Lower lobe of right lung (tissue), 2 donors: Measurements from ENCODE around the gene PPP1R17. TPM values are rescaled to one million over a fixed set of nuclear protein-coding genes. Genes with fewer than 3 reads are reported as not detected.
A peak's percentile ranks its signal among the peaks of the same experiment; 100 is the strongest.

ENCODE experiments used
- ATAC-seq, 2 donors: fragments of 200-7000 bp; cut with Tn5 transposase; one replicate each; pipeline ENCODE4 v1.9.1; 2020 to 2022; ENCODE audit warnings: mild to moderate bottlenecking in 2 of 2, moderate library complexity in 2 of 2
- DNase-seq: peaks from one replicate; pipeline ENCODE4 v3.0.0-alpha.2; 2020
- H3K27ac ChIP-seq: fragments of 200-600 bp; one replicate; pipeline ENCODE4 v1.8.0; 2022
- H3K27me3 ChIP-seq: fragments of 200-600 bp; one replicate; pipeline ENCODE4 v1.8.0; 2022; ENCODE audit warnings: low read depth
- H3K36me3 ChIP-seq: fragments of 200-600 bp; one replicate; pipeline ENCODE4 v1.8.0; 2022; ENCODE audit warnings: mild to moderate bottlenecking
- H3K4me1 ChIP-seq: fragments of 200-600 bp; one replicate; pipeline ENCODE4 v1.8.0; 2022
- H3K4me3 ChIP-seq: fragments of 200-600 bp; one replicate; pipeline ENCODE4 v1.8.0; 2022; ENCODE audit warnings: mild to moderate bottlenecking
- H3K9me3 ChIP-seq: fragments of 200-600 bp; one replicate; pipeline ENCODE4 v1.8.0; 2022
- intact Hi-C: fragments of 100-400 bp; cut with DNase I; formaldehyde crosslinking; loops from one replicate; pipeline ENCODE4 v1.11.0; 2022
- total RNA-seq: library from RNA; stranded (reverse); fragmentation: NEBNext Ultra II Directional; extraction: Animal tissue kit (Norgen Biotek cat#: 25700); gene quantifications from one replicate; pipeline ENCODE4 v1.2.1, GENCODE V29; 2021
- TF ChIP-seq, protein P1 (sequence below): fragments of 200-600 bp; IDR thresholded peaks from one replicate; pipeline ENCODE4 v1.8.0; 2022; ENCODE audit warnings: antibody characterized with exemption, mild to moderate bottlenecking
- donor health status: DM: no; HTN: yes; CAD: no; lungs with severe emphysema.

Gene PPP1R17
- total RNA-seq, 1 donor from 2014 or later: not detected

DNA sequence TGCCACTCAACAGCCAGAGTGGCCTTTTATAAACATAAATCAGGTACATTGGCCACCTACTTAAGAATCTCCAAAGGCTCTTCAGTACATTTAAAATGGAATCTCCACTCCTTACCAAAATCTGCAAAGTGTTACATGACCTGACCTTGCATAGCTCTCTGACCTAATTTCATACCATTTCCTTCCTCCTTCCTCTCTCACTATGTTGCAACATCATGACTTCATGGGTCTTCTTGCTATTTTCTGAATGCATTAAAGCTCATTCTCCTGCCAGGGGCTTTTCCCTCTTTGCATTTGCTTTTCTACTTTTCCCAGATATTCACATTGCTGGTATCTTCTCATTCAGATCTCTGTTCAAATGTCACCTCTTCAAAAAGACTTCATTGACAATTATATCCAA, 22.1 kb upstream of the PPP1R17 start:
- H3K36me3 ChIP-seq: no peaks in the 10 kb centered on the region
- no peaks in the 10 kb centered on the region for H3K9me3 ChIP-seq
- ATAC-seq: peak in 1 of 2 donors; percentile 27
- DNase-seq: no peak
- H3K4me3 ChIP-seq: no peak overlapping the region
- peaks cover 3% of the 10 kb centered on the region for H3K4me1 ChIP-seq
- intact Hi-C loops: no loop called here
- H3K27ac ChIP-seq: no peak overlapping the region
- TF ChIP-seq, protein P1, sequence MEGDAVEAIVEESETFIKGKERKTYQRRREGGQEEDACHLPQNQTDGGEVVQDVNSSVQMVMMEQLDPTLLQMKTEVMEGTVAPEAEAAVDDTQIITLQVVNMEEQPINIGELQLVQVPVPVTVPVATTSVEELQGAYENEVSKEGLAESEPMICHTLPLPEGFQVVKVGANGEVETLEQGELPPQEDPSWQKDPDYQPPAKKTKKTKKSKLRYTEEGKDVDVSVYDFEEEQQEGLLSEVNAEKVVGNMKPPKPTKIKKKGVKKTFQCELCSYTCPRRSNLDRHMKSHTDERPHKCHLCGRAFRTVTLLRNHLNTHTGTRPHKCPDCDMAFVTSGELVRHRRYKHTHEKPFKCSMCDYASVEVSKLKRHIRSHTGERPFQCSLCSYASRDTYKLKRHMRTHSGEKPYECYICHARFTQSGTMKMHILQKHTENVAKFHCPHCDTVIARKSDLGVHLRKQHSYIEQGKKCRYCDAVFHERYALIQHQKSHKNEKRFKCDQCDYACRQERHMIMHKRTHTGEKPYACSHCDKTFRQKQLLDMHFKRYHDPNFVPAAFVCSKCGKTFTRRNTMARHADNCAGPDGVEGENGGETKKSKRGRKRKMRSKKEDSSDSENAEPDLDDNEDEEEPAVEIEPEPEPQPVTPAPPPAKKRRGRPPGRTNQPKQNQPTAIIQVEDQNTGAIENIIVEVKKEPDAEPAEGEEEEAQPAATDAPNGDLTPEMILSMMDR: no peak
- H3K27me3 ChIP-seq: no peaks in the 10 kb centered on the region

DNA sequence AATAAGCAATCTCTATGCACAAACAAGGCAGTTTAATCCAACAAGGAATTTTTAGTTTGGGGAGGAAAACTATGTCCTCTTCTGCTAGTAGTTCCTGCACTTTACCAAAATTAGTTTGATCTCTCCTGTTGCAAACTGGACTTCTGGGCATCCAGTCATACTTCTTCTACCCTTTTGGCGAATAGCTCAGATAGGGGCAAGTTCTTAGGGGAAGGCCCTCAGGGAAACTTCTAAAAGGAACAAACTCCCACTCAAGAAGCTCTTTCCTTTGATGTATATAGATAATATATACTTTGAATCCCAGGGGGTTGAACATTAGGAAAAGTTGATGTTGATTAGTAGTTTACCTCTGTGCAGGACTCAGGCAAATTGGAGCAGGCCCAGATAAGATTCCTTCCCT, 21.5 kb upstream of the PPP1R17 start:
- H3K4me3 ChIP-seq: no peak overlapping the region
- no peaks in the 10 kb centered on the region for H3K27me3 ChIP-seq
- intact Hi-C loops: no loop called here
- no peak for ATAC-seq
- no peaks in the 10 kb centered on the region for H3K9me3 ChIP-seq
- H3K4me1 ChIP-seq: peaks cover 3% of the 10 kb centered on the region
- no peaks in the 10 kb centered on the region for H3K36me3 ChIP-seq
- H3K27ac ChIP-seq: no peak overlapping the region
- no peak for DNase-seq
- TF ChIP-seq, protein P1: no peak

DNA sequence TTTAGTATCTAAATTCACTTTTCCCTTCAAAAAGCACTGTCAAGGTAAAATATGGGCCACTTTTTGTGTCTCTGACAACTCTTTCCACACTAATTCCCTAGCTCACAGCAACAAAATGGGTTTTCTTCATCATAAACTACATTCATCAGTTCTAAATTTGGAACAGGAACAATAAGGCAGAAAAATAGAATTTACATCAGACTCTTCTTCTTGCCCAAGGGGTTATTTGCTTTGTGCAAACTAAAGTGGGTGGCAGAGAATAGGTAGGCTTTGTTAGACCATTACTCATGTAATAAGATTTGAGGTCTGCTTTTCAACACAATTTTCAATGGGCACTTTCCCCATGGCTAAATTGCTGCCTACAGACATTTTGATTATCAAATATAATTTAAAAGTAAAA, 17.6 kb upstream of the PPP1R17 start:
- TF ChIP-seq, protein P1: no peak
- peaks cover 3% of the 10 kb centered on the region for H3K4me1 ChIP-seq
- H3K27ac ChIP-seq: no peak overlapping the region
- ATAC-seq: no peak
- no peak for DNase-seq
- no peaks in the 10 kb centered on the region for H3K36me3 ChIP-seq
- H3K27me3 ChIP-seq: no peaks in the 10 kb centered on the region
- H3K9me3 ChIP-seq: no peaks in the 10 kb centered on the region
- intact Hi-C loops: no loop called here
- no peak overlapping the region for H3K4me3 ChIP-seq

DNA sequence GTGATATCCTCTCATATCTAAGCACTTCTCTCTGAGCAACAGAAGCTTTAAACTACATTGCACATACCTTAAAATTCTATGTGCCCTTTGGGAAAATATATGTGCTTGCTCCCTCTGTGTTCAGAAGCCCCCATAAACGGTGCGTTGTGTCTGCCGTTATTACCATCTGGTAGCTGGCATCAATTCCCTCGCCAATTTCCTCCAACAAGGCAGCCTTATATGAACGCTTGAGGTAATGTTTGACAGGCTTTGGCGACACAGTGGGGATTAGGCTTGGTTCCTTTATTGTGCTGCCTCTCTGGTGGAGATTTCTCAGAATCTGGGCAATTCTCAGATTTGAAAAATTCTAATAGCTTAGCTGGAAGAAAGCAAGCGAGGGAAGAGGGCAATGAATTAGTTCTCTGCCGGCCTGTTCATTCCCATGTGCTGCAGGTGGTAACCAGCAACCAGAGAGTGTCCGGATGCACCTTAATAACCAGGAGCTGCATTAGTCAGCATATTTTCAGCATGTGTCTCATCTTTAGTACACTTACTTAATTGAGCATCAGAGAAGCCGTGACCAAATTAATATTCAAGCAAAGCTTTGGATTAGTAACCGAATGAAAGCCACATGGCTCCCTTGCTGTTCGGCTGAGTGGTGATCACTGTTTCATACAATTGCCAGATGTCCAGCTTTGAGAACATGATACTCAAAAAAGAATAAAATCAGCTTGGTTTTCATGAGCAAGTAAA, 7.3 kb upstream of the PPP1R17 start:
- no peak for DNase-seq
- H3K4me1 ChIP-seq: no peaks in the 10 kb centered on the region
- no peaks in the 10 kb centered on the region for H3K36me3 ChIP-seq
- no peaks in the 10 kb centered on the region for H3K9me3 ChIP-seq
- no peak for ATAC-seq
- TF ChIP-seq, protein P1: no peak
- intact Hi-C loops: no loop called here
- H3K27me3 ChIP-seq: no peaks in the 10 kb centered on the region
- H3K4me3 ChIP-seq: no peak overlapping the region
- no peak overlapping the region for H3K27ac ChIP-seq

DNA sequence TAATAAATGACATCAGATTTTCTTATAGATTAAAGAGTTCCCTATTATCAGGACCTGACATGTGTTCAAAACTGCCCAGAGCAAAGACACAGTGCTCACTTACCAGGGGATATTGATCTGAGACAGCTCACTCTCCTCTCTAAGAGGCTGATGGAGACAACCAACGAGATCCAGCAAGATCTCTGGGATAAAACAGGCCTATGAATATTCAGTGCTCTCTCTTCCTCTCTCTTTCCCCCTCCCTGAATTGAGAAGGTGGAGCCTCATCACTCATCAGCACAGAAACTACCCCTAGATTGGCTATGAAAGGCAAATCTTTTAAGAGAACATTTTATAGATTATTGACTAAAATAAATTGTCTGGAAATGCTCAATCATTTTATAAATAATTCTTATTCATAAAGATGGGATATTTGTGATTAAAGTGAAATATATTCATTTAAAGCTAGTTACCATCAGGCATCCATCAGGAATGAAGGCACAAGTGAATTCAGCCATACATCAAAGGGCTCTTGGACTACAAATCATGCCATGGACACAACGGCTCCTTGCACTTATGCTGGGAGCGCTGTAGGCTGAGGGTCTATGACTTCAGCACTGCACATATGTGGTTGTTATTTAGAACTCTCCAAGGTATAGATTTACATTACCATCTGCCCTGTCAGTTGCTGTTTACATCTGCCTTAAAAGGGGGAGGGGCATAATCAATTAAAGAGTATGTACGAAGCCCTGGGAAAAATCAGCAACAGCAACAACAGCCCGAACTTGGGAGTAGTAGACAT, 3.4 kb upstream of the PPP1R17 start:
- intact Hi-C loops: no loop called here
- Histone ChIP-seq H3K27ac (no peak overlapping the region), H3K9me3 (no peaks in the 10 kb centered on the region), H3K4me3 (no peak overlapping the region), H3K27me3 (no peaks in the 10 kb centered on the region), H3K36me3 (no peaks in the 10 kb centered on the region), H3K4me1 (no peaks in the 10 kb centered on the region)
- ATAC-seq (no peak), DNase-seq (no peak)
- TF ChIP-seq, protein P1: no peak
